ENCODE data around the gene ADIG. TPM values are rescaled to one million over a fixed set of nuclear protein-coding genes. Genes with fewer than 3 reads are reported as not detected.
A peak's percentile ranks its signal among the peaks of the same experiment; 100 is the strongest.

Gene ADIG
- total and polyA plus RNA-seq, 2 of the 13 experiments (the other 11 are each of a cell fraction or from before 2014, with no cell fraction given) = 0.15 TPM; not detected in 1

GRCh38 chr20:38585404-38586180 lies 4.6 kb downstream of the ADIG start (continued):
- TF ChIP-seq ZNF17 (CRISPR knock-in tag; IDR thresholded peaks at IDR 0.05) = no peak
- TF ChIP-seq ZNF235 (CRISPR knock-in tag; IDR thresholded peaks at IDR 0.05; ENCODE audit: borderline replicate concordance) = no peak; the same call in 1 of the 2 replicates
- peak; percentile 84; the same call in 1 of the 2 replicates for TF ChIP-seq EED (CRISPR knock-in tag; IDR thresholded peaks at IDR 0.05)
- TF ChIP-seq ZFP36L2 (CRISPR knock-in tag; IDR thresholded peaks at IDR 0.05) = no peak
- peak; percentile 83; the same call in 1 of the 2 replicates for TF ChIP-seq HINFP (CRISPR knock-in tag; IDR thresholded peaks at IDR 0.05; ENCODE audit: low read depth)
- 0 out of 2 replicates have a peak, but pooled peaks have one; percentile 45 for TF ChIP-seq ZFP90 (CRISPR knock-in tag; IDR thresholded peaks at IDR 0.05; ENCODE audit: borderline replicate concordance)
- no peak for TF ChIP-seq GFI1 (CRISPR knock-in tag; IDR thresholded peaks at IDR 0.05; ENCODE audit: borderline replicate concordance)
- peak; percentile 76; the same call in 1 of the 2 replicates for TF ChIP-seq SALL2 (CRISPR knock-in tag; IDR thresholded peaks at IDR 0.05)
- TF ChIP-seq HMG20B (CRISPR knock-in tag; conservative IDR thresholded peaks at IDR 0.05) = no peak
- peak; percentile 25; the same call in 1 of the 2 replicates for TF ChIP-seq KMT2B (CRISPR knock-in tag; IDR thresholded peaks at IDR 0.05)
- TF ChIP-seq BCL3 (CRISPR knock-in tag; IDR thresholded peaks at IDR 0.05) = peak; percentile 86
- peak; percentile 67 for TF ChIP-seq TCF7 (IDR thresholded peaks at IDR 0.05; ENCODE audit: low read depth)
- TF ChIP-seq PLRG1 (conservative IDR thresholded peaks at IDR 0.05) = no peak
- peak; percentile 74 for TF ChIP-seq ETV5 (CRISPR knock-in tag; IDR thresholded peaks at IDR 0.05; ENCODE audit: borderline replicate concordance)
- no peak for TF ChIP-seq MEF2D (CRISPR knock-in tag; IDR thresholded peaks at IDR 0.05)
- no peak for TF ChIP-seq ZNF562 (CRISPR knock-in tag; IDR thresholded peaks at IDR 0.05; ENCODE audit: borderline replicate concordance)
- peak; percentile 73; the same call in 1 of the 2 replicates for TF ChIP-seq ARID4A (CRISPR knock-in tag; IDR thresholded peaks at IDR 0.05; ENCODE audit: borderline replicate concordance)
- TF ChIP-seq MYPOP (CRISPR knock-in tag; IDR thresholded peaks at IDR 0.05) = peak; percentile 54; the same call in 1 of the 2 replicates
- peak; percentile 93 for TF ChIP-seq FOXA3 (CRISPR knock-in tag; IDR thresholded peaks at IDR 0.05)
- 0 out of 2 replicates have a peak, but pooled peaks have one; percentile 37 for TF ChIP-seq PHF21A (CRISPR knock-in tag; IDR thresholded peaks at IDR 0.05)
- 0 out of 2 replicates have a peak, but pooled peaks have one; percentile 79 for TF ChIP-seq ZNF230 (CRISPR knock-in tag; IDR thresholded peaks at IDR 0.05)
- TF ChIP-seq POLR2A (IDR thresholded peaks at IDR 0.05; ENCODE audit: insufficient read depth in 1 of 2, low read depth in 2 of 2, low read length in 2 of 2) = peak; percentile 60 to 72; a peak in 3 of 4 replicates

Data from HepG2 (cell line).